ENCODE results near the gene NUDT22. TPM values are rescaled to one million over a fixed set of nuclear protein-coding genes. Genes with fewer than 3 reads are reported as not detected.
A peak's percentile ranks its signal among the peaks of the same experiment; 100 is the strongest.

NUDT22 gene
- polyA plus RNA-seq, 3 donors from 2014 or later: 64.9 to 95.4 (median 74.9) TPM

- peaks cover 0 to 8% (median 5%) of the 10 kb centered on the region in 3 donors for H3K36me3 Mint-ChIP-seq
- DNase-seq: no peak
- H3K9me3 Mint-ChIP-seq: no peaks in the 10 kb centered on the region
- peaks cover 1 to 2% (median 2%) of the 10 kb centered on the region in 3 donors for H3K27me3 Mint-ChIP-seq (ENCODE audit: low read depth in 3 of 3)
- H3K27ac Mint-ChIP-seq: no peak overlapping the region
- H3K4me3 Mint-ChIP-seq: no peak overlapping the region
- peaks cover 3 to 6% of the 10 kb centered on the region in 2 donors for H3K4me1 Mint-ChIP-seq
Observed at GRCh38 chr11:64276653-64277431, 50.8 kb downstream of the NUDT22 start.

GRCh38 chr11:64278576-64279190, 52.6 kb downstream of the NUDT22 start:
- no peaks in the 10 kb centered on the region for H3K9me3 Mint-ChIP-seq
- DNase-seq: no peak
- H3K4me1 Mint-ChIP-seq: peaks cover 0 to 4% of the 10 kb centered on the region in 2 donors
- no peak overlapping the region for H3K4me3 Mint-ChIP-seq
- H3K27me3 Mint-ChIP-seq (ENCODE audit: low read depth in 3 of 3): peaks cover 0 to 2% (median 1%) of the 10 kb centered on the region in 3 donors
- H3K36me3 Mint-ChIP-seq: peaks cover 0 to 8% (median 5%) of the 10 kb centered on the region in 3 donors
- peak overlapping the region in 2 of 6 donors; percentile 19 to 55 for H3K27ac Mint-ChIP-seq

Other genes with a start within 250 kb of the NUDT22 start
- 100 to 1,000 TPM; 143 to 204 (median 164) TPM for gene OTUB1, start 239.8 kb upstream of the NUDT22 start, polyA plus RNA-seq
- gene FLRT1, start 190.3 kb upstream of the NUDT22 start, polyA plus RNA-seq: not detected
- 1 to 10 TPM; 4.8 to 7.1 (median 6.5) TPM for gene MACROD1, start 60.2 kb upstream of the NUDT22 start, polyA plus RNA-seq
- gene STIP1, start 40.1 kb upstream of the NUDT22 start, polyA plus RNA-seq: 100 to 1,000 TPM in 1 of 3 donors, 10 to 100 TPM in 2; 51.3 to 113 (median 57.3) TPM
- 100 to 1,000 TPM; 181 to 297 (median 236) TPM for gene FERMT3, start 19.6 kb upstream of the NUDT22 start, polyA plus RNA-seq
- gene TRPT1, start 88 bp upstream of the NUDT22 start, polyA plus RNA-seq: 10 to 100 TPM; 42.2 to 51.0 (median 43.8) TPM
- 10 to 100 TPM; 25.2 to 32.6 (median 26.7) TPM for gene DNAJC4, start 4.3 kb downstream of the NUDT22 start, polyA plus RNA-seq
- gene VEGFB, start 8.3 kb downstream of the NUDT22 start, polyA plus RNA-seq: 10 to 100 TPM in 1 of 3 donors, 1 to 10 TPM in 2; 6.7 to 10.3 (median 9.4) TPM
- 100 to 1,000 TPM; 110 to 142 (median 130) TPM for gene FKBP2, start 14.8 kb downstream of the NUDT22 start, polyA plus RNA-seq
- 10 to 100 TPM; 16.6 to 34.9 (median 33.3) TPM for gene PPP1R14B, start 20.7 kb downstream of the NUDT22 start, polyA plus RNA-seq
- gene PLCB3, start 25.3 kb downstream of the NUDT22 start, polyA plus RNA-seq: under 1 TPM in 2 of 3 donors, not detected in 1; 0.33 to 0.49 TPM
- gene BAD, start 58.4 kb downstream of the NUDT22 start, polyA plus RNA-seq: 10 to 100 TPM; 67.7 to 87.5 (median 77.3) TPM
- gene GPR137, start 59.6 kb downstream of the NUDT22 start, polyA plus RNA-seq: 10 to 100 TPM in 1 of 3 donors, 1 to 10 TPM in 2; 6.9 to 11.6 (median 7.4) TPM
- gene KCNK4, start 65.0 kb downstream of the NUDT22 start, polyA plus RNA-seq: not detected
- not detected for gene CATSPERZ, start 74.1 kb downstream of the NUDT22 start, polyA plus RNA-seq
- 10 to 100 TPM in 1 of 3 donors, 1 to 10 TPM in 2; 4.6 to 18.0 (median 8.7) TPM for gene ESRRA, start 79.2 kb downstream of the NUDT22 start, polyA plus RNA-seq
- gene TRMT112, start 91.3 kb downstream of the NUDT22 start, polyA plus RNA-seq: 100 to 1,000 TPM; 216 to 464 (median 322) TPM
- gene PRDX5, start 91.8 kb downstream of the NUDT22 start, polyA plus RNA-seq: 100 to 1,000 TPM; 319 to 558 (median 418) TPM
- gene CCDC88B, start 113.9 kb downstream of the NUDT22 start, polyA plus RNA-seq: 10 to 100 TPM; 10.3 to 86.7 (median 16.4) TPM
- 10 to 100 TPM in 1 of 3 donors, 1 to 10 TPM in 2; 5.0 to 16.7 (median 8.5) TPM for gene RPS6KA4, start 132.9 kb downstream of the NUDT22 start, polyA plus RNA-seq

Measured in immature natural killer cell (primary cell).